Embryonic facial prominence (tissue), 1 donor: ENCODE measurements around the gene CYB5A.

Experiments used
- DNase-seq: peaks from one replicate; pipeline ENCODE4 v3.0.0-alpha.2; 2016; ENCODE audit errors: extremely low spot score

CYB5A gene

DNA sequence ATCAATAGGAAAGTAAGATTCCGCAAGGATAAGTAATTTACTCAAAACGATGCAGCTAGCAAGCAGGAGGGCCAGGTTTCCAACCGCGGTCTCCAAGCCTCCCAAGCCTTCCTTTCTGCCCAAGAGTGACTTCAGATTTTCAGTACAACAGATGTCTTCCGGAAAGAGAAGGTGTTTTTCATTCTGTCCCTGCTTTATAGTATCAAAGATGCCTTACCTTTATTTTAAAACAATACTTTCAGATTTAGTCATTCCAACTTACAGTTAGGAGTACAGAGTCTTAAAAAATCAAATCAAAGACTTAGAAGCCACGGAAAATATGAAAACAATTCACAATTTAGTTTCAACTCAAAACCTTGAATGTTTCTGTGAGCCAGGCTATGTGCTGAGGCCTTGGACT, 43.6 kb downstream of the CYB5A start:
- no peak for DNase-seq

DNA sequence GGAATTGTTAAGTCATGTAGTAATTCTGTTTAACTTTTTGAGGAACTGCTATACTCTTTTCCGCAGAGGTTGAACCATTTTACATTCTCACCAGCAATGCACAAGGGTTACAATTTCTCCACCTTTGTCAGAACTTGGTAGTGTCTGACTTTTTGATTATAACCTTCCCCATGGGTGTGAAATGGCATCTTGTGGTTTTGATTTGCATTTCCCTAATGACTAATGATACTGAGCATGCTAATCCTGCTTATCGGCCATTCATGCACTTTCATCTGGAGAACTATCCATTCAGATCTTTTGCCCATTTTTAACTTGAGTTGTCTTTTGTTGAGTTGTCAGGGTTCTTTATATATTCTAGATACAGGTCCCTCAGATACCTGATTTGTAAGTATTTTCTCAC, 47.2 kb downstream of the CYB5A start:
- no peak for DNase-seq

DNA sequence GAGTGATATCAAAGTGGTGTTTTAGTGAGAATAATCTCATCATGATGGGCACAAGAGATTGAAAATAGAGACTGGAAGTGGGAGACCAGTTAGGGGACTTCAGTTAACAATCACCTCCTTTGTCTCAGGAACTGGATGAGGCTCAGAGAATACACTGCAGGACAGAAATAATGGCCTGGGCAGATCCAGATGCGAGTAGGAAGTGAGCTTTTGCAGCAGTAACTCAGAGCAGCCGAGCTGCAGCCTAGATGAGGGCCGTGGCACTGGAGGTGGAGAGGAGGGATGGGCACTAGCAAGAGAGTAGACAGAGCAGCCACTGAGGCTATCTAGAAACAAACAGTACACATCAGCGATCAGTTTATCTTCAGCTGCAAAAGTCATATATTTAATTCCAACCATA, 48.6 kb downstream of the CYB5A start:
- DNase-seq = no peak

DNA sequence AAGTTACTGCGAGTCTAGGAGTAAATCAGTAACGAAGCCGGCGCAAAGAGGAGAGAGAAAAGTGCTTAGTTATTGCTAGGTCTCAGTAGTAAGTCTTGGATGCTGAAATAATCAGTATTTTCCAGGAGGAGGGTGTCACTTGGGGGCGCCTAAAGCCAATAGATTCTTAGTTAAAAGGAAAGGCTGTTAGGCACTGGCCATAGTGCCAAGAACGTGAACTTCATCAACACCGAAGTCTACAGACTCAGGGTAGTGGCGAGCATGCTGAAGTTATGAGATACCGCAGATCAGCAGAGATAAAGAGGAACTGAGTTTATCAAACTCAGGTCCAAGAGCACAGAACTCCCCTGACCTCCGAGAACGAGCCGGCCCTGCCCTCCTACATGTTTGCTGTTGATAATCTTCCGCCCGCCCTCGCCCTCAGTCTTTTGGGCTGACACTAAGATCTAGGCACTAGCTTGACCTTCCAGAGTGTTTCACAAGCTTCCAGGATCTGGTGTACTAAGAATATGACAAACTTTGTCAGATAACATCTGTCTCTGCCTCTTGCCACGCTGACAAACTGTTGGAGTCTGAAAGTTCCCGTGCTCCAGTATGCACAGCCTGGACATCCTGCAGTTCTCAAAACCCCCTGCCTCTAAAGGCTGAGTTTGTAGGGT, 49.2 kb downstream of the CYB5A start:
- DNase-seq = no peak

DNA sequence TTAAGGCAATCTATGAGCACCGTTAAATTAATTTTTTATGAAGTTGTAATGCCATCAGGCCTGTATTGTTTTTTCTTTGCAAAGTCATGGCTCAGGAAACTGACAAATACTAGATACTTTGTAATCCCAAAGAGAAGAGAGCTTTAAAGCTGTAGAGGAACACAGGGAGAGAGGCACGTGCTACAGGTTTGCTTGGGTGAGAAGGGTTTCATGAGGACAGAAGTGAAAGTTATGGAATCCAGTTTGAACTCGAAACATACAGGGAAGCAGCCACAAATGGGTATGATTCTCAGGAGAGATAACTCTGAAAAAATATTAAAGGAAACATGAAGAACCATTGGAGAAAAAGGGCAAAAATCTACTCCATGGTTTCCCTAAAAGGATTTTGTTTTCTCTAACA, 49.8 kb downstream of the CYB5A start:
- DNase-seq = no peak

DNA sequence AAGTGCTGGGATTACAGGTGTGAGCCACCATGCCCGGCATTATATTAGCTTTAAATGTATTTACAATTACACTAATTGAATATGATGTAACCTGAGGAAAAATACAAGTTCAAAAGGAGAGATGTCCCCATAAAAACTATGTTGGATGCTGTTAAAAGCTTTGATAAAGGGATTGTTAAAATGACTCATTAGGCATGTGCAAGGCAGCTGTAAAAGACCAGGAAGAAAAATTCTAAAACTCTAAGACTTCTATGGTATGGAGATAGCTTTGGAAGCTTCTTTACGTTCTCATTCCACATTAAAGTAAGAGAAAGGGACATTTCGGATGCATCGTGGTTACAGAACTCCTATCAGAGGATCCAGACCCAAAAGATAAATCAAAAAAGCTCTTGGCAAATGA, 50.3 kb downstream of the CYB5A start:
- DNase-seq = no peak

DNA sequence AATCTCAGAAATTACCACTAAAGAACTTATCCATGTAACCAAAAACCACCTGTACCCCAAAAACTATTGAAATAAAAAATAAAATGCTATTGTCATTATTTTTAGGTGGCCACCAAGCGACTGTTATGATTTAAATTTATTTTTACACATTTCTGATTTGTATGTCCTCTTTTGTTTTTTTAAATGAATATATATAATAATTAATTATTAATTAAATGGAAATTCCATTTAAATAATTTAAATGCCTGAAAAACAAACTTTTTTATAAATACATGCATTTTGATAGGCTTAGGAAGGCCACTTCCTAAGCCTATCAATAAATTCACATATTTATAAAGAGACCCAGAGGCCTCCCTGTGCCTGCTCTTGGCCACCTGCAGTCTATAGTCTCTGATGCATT, 52.2 kb downstream of the CYB5A start:
- no peak for DNase-seq

DNA sequence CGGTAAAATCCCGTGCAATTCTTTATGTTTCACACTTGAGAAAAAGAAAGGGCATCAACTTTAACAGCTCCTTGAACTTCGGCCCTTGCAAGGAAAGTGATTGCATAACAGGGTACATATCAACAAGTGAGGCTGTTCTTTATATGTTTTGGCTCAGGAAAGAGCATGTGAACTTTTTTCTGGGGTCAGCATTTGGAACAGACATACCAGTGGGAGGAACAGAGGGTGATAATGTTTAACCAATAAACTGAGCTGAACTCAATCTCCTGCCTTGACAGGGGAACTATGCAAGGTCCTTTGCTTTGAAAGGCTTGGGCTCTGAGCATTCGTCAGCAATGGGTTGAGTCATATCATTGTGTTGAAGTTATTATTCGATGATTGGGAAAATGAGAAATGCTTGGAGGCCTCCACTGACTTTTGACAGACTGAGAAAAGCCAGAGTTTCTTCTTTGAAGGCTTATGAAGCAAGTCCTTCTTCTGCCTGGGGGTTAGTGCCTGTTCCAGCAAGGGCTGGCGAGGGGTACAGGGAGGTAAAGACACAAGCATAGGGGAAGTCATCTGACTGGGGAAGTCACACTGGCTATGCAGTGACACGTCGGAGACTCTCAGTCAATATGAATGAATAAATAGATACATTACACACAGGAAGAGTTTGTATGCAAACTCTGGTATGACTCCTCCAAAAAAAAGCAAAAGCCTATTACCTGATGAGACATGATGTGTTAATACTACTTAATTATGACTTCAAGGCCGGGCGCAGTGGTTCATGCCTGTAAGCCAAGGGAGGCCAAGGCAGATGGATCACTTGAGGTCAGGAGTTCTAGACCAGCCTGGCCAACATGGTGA, 57.2 kb downstream of the CYB5A start:
- DNase-seq = no peak

DNA sequence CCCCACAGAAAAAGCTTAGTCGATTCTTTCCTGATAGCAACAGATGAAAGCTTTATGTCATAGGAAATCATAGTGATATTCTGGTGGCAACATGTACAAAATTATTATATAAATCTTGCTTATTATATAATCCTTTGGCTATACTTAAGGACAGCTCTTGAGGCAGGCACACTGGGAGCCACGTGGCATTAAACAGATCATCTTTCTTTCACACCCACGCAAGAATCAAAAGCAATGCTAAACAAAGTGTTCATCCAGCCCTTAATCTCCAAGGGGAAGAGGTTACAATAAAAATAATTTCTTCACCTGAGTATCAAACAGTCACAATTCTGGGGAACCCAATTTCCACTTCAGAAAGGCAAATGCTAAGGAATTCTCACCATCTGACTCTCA, 57.8 kb downstream of the CYB5A start:
- no peak for DNase-seq

DNA sequence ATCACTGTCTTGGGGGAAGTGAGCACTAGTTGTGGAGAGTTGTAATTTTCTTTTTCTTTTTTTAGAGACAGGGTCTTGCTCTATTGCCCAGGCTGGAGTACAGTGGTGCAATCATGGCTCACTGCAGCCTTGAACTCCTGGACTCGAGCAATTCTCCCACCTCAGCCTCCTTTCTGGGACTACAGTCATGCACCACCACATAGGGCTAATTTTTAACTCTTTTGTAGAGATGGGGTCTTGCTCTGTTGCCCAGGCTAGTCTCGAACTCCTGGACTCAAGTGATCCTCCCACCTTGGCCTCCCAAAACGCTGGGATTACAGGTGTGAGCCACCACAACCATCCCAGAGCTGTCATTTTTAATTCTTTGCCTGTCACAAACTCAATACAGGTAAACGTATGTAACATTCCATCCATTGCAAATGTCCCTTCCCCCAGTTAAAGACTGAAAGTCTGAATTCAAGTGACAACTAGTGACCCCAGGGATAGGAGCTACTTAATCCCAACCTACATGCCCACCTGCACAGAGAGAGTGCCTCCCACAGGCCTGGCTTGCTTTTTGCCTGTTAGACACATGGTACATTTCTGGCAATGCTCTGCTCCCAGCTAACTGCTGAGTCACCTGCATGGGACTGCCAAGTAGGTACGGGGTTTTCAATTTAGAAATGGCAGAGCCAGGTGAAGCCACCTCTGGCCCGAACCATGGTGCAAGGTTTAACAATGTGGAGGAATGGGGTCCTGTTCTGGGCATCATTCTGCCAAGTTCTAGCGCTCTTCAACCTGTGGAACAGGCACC, 60.6 kb downstream of the CYB5A start:
- DNase-seq = no peak

DNA sequence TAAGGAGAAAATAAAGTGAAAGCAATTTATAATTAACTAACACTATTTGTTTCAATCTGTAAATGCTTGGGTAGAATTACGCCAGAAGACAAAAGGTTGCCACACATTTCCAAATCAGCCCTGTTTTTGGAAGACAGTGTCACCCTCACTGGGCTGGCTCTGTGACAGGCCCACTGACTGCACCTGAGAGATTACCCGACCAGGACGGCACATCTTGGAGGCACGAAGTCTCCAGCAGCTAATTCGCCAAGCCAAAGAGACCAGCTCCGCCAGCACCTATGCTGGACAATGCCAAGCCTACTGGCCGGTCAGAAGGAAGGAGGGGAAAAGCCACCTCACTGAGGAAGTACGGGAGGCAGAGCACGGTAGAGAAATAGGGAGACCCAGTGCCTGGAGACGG, 61.9 kb downstream of the CYB5A start:
- DNase-seq = no peak

DNA sequence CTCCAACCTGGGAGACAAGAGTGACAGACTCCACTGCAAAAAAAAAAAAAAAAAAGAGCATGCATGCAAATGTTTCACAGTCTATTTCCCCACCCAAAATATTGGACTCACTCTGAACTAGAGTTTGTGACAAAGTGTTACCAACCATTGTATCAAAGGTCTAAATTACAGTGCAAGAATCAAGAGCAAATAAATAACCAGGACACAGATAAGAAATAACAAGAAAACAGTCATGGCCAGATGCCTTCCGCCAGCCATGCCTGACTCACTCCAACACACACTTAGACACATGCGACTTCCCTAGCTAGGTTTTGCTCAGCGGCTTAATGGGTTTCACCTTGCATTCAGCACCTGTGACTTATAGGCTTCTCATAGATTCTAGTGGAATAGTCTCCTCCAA, 62.8 kb downstream of the CYB5A start:
- no peak for DNase-seq

DNA sequence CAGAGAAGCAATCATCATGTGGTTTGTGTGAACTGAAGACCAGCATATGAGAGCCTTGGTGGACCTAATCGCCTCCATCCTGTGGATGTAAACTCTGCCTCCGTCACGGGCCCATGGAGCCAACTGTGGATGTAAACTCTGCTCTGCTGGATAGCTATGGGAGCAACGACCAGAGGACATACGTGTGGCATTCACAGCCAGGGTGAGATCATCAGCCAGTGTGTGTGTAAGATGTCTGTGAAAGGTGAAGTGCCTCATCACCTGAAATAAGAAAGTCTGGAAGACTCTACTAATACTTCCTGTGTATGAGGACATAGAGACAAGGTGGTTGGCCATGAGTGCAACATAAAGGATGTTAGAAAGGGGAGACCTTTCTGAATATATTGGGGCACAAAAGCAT, 63.5 kb downstream of the CYB5A start:
- DNase-seq = no peak

DNA sequence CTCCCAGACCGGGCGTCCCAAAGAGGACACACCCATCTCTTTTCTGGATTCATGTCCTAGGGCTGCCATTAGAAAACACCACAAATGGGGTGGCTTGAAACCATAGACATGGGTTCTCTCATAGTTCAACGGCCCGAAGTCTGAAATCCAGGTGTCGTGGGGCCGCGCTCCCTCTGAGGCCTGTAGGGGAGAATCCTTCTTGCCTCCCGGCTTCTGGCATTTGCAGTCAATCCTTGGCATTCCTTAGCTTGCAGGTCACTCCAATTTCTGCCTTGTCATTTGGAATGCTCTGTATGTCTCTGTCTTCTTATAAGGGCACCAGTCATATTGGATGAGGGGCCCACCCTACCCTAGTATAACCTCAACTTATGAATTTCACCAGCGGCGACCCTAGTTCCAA, 65.1 kb downstream of the CYB5A start:
- DNase-seq = no peak

DNA sequence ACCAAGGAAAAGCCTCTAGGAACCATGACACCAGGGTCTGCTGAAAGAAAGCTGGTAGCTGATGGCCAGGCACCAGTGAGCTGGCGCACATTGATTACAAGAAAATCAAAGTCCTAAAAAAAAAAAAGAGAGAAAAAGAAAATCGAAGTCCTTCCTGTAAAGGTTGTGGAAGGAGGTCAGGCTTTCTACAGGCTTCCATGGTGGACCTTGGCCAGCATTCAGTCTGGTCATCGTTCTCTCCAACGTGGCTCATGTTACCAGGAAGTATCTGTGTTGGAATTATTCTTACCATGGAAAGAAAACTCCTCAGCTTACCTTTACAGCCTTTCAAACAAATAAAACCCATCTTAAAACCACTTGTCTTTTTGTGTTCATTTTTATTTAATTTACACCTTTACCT, 65.6 kb downstream of the CYB5A start:
- DNase-seq = no peak

DNA sequence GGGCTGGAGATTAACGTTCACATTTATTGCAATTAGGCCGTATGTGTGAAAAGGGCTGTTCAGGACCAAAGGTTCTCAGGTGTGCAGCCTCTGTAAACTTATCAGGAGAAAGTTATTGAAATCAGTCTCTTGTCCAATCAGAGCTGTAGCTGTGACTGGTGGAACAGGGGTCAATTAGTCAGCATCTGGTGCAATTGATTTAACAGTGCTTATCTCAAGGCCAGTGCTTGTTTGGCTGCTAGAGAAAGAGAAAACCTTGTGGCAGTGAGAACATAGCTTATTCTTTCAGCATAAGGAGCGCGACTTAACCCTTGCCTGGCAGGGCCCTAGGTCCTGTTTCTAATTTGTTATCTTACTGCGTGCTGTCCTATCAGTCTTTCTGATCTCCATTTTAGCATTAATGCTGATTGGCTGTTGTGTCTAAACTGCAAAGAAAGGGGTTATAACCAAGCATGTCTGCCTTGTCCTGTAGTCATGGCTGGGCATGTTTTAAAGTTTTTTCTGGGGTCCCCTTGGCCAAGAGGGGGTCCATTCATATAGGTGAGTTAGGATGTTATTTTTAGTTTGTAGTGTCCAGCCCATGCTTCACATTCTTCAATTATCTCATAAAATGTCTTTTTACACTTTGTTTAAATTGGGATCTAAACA, 66.4 kb downstream of the CYB5A start:
- no peak for DNase-seq

DNA sequence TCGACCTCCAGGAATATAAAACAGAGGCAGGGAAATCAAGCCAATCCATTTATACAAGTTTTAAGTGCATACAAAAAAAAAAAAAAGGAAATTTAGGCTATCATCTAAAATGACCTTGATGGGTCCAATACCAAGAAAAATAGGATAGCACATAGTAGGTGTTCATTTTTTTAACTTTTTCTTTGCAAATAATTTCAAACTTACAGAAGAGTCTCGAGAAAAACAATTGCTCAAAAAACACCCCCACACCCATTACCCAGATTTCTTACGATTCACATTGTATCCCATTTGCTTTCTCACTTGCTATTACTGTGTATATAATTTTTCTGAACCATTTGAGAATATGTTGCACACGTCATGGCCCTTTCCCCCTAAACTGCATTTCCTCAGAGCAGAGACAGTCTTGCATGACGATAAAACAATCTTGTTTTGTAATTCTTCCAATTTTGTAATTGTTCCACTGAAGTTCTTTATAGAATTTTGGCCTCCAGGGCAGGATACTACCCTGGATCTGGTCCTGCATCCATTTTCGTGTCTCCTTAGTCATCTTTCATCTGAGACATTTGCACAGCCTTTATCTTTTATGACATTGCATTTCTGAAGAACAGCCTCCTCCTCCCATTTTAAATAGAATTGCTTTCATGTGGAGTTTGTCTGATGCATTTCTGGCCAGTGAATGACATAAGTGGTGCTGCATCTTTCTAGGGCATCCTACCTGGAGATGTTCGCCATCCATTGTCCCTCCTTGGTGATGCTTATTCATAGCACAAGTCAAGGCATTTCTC, 68.9 kb downstream of the CYB5A start:
- no peak for DNase-seq

DNA sequence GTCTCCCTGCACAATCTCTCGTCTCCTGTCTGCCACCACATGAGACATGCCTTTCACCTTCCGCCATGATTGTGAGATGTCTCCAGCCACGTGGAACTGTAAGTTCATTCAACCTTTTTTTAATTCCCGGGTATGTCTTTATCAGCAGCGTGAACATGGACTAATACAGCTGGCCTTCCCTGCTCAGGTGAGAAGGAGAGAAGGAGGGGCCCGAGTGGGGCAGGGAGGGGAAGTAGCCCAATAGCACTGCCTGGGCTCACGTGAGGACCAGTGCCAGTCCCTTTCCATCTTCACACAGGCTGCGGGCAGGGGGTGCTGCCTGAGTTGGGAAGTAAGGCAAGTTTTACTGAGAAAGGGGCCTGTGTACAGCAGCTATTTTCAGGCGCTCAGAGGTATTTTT, 70.7 kb downstream of the CYB5A start:
- DNase-seq = no peak

DNA sequence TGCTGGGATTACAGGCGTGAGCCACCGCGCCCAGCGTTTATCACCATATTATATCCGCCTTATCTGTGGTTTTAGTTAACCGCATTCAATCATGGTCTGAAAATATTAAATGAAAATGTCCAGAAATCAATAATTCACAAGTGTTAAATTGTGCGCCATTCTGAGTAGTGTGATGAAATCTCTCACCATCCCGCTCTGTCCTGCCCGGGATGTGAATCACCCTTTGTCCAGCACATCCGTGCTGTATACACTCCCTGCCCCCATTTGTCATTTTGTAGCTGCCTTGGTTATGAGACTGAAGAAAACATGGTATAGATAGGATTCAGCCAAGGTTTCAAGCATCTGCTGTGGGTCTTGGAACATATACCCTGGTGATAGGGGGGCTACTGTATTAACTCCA, 72.7 kb downstream of the CYB5A start:
- no peak for DNase-seq

DNA sequence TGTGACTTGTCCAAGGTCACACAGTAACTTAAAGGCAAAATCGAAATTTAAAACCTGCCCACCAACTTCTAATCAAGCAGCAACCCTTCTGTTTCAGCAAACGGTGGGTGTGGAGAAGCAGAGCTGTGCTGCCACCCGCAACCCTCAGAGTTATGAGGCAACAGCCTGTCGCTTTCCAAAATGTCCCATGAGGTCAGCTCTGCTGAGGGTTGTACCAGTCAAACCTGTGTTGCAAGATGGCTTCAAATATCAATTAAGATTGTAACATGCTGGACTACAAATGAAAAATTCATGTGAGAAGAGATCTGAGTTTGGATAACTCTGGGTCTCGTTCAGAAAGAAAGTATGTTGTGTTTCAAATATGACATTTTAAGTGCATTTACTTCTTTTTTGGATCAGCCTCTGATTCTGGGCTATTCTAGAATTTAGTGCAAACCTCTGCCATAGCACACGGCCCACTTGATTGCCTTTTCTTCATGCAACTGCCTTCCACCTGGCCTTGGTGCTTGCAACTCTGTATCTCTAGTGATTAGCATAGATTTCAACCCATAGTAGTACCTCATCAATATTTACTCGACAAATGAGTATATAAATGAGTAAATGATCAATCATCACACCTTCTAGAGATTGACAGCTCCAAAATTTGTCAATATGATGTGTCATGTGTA, 74.2 kb downstream of the CYB5A start:
- no peak for DNase-seq

DNA sequence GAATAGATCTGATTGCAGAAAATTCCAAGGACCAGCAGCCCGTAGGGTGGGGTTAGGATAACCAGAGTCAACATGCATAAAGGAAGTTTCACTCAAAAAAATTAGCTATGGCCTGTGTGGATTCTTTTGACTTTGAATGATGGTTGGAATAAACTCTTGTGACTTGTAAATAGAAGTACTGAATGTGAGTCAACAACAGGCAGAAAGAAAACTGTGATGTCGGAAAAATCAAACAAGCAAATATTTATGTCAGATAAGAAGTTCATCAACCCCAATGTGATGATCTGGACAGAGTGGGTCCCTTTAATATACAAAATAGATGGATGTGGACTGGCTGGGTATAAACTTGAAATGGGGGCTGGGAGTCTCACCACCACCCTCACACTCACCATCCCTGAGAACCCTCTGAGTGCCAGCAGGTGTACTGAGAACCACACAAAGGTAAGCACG, 75.1 kb downstream of the CYB5A start:
- no peak for DNase-seq
